HepG2 (cell line): ENCODE measurements around the gene BRMS1. TPM values are rescaled to one million over a fixed set of nuclear protein-coding genes. Genes with fewer than 3 reads are reported as not detected.

Experiments
- ATAC-seq: fragments of 200-7000 bp; cut with Tn5 transposase; 3 replicates; pipeline ENCODE4 v1.9.1; 2020; ENCODE audit warnings: mild to moderate bottlenecking, moderate library complexity
- BruUV-seq: library from RNA; stranded (reverse); fragments of 400-500 nt; replicated peaks from 2 replicates; lab custom pipeline; 2021; lab: Mats Ljungman, UMichigan
- CTCF ChIA-PET: fragments of 300-600 bp; formaldehyde crosslinking; extraction: SDS; loops from one replicate; lab custom pipeline; 2021; ENCODE audit warnings: low total read pairs, inconsistent platforms, low intra/inter-chr PET ratio; lab: Yijun Ruan, JAX
- POLR2A ChIA-PET: fragments of 350-600 bp; sonication (Branson Sonifier 250); formaldehyde crosslinking; loops from one replicate; lab custom pipeline; 2020; ENCODE audit warnings: antibody characterized with exemption, inconsistent platforms; lab: Yijun Ruan, JAX
- DNase-seq: peaks from one replicate; pipeline ENCODE4 v3.0.0-alpha.2; 2015; ENCODE audit warnings: low spot score
- FAIRE-seq: peaks from 3 replicates; lab custom pipeline; 2011; peaks lifted over from hg19 to GRCh38; lab: Jason Lieb, UNC
- H2AFZ ChIP-seq: one replicate; pipeline ENCODE4 v1.6.1; 2011; ENCODE audit warnings: low read length, inconsistent platforms
- H3K27ac ChIP-seq: fragments of 300-600 bp; 3 replicates; pipeline ENCODE4 v1.8.0; 2011; ENCODE audit warnings: mixed run types, mild to moderate bottlenecking, mixed read lengths, low read length, inconsistent platforms; ENCODE audit not compliant: insufficient read depth; ENCODE audit errors: extremely low read length
- H3K27me3 ChIP-seq, 2 experiments: fragments of 200-600 bp in 1 of 2; 2 replicates in 1 of 2; 3 replicates in 1 of 2; pipeline versions ENCODE4 v1.6.0 to v1.8.0; 2011; ENCODE audit warnings: low read length in 2 of 2, mild to moderate bottlenecking in 2 of 2, moderate library complexity in 2 of 2, inconsistent platforms in 1 of 2; ENCODE audit not compliant: insufficient read depth in 2 of 2, control insufficient read depth in 1 of 2
- H3K36me3 ChIP-seq, 2 experiments: fragments of 200-600 bp in 1 of 2; replicated peaks in 1 of 2; 2 replicates in 1 of 2; 3 replicates in 1 of 2; pipeline versions ENCODE4 v1.5.1 to v1.8.0; 2011; ENCODE audit warnings: low read length in 2 of 2, inconsistent platforms in 1 of 2; ENCODE audit not compliant: insufficient read depth in 2 of 2, control insufficient read depth in 1 of 2
- H3K4me1 ChIP-seq: 2 replicates; pipeline ENCODE4 v1.5.1; 2012; ENCODE audit warnings: low read length, inconsistent platforms; ENCODE audit not compliant: insufficient read depth
- H3K4me2 ChIP-seq: 2 replicates; pipeline ENCODE4 v1.6.0; 2011; ENCODE audit warnings: low read depth, low read length, inconsistent platforms
- H3K4me3 ChIP-seq, 3 experiments: fragments of 200-600 bp in 1 of 3; sonication (generic), shearing (Covaris generic) in 1 of 3; replicated peaks in 1 of 3; 2 replicates each; pipeline ENCODE4 v1.5.1; 2011 to 2016; ENCODE audit warnings: low read length in 3 of 3, inconsistent platforms in 2 of 3, low read depth in 2 of 3, mild to moderate bottlenecking in 2 of 3, control low read depth in 1 of 3, mixed read lengths in 1 of 3; ENCODE audit not compliant: insufficient read depth in 1 of 3
- H3K79me2 ChIP-seq: one replicate; pipeline ENCODE4 v1.6.1; 2011; ENCODE audit warnings: low read length, inconsistent platforms; ENCODE audit not compliant: insufficient read depth
- H3K9ac ChIP-seq: 2 replicates; pipeline ENCODE4 v1.6.0; 2011; ENCODE audit warnings: mild to moderate bottlenecking, low read depth, low read length, inconsistent platforms; ENCODE audit not compliant: insufficient read depth
- H3K9me3 ChIP-seq: 2 replicates; pipeline ENCODE4 v1.5.1; 2012; ENCODE audit warnings: mild to moderate bottlenecking, low read length
- H4K20me1 ChIP-seq: 2 replicates; pipeline ENCODE4 v1.6.0; 2011; ENCODE audit warnings: inconsistent platforms, mild to moderate bottlenecking, low read length, moderate library complexity; ENCODE audit not compliant: insufficient read depth
- HNRNPK ChIP-seq: fragments of 200-400 bp; formaldehyde crosslinking; IDR thresholded peaks from 2 replicates; pipeline ENCODE4 v1.6.1; 2018; ENCODE audit warnings: low read length, low read depth, moderate library complexity, mild to moderate bottlenecking; ENCODE audit not compliant: poor library complexity, severe bottlenecking
- HOMEZ ChIP-seq: IDR thresholded peaks from 2 replicates; pipeline ENCODE4 v1.6.1; 2016; ENCODE audit warnings: low read depth
- IRX3 ChIP-seq: sonication (generic); formaldehyde crosslinking; IDR thresholded peaks from 2 replicates; pipeline ENCODE4 v1.8.1; 2023; ENCODE audit warnings: mild to moderate bottlenecking, low read depth, missing genetic modification reagents, borderline replicate concordance
- KLF11 ChIP-seq: IDR thresholded peaks from 2 replicates; pipeline ENCODE4 v1.6.1; 2016; ENCODE audit warnings: missing compliant biosample characterization
- MAX ChIP-seq: IDR thresholded peaks from 2 replicates; pipeline ENCODE4 v1.6.1; 2012; ENCODE audit warnings: inconsistent platforms
- NFE2 ChIP-seq: sonication (generic); formaldehyde crosslinking; IDR thresholded peaks from 2 replicates; pipeline ENCODE4 v1.4.0; 2020; ENCODE audit warnings: missing genetic modification reagents
- RBM39 ChIP-seq: fragments of 200-400 bp; formaldehyde crosslinking; IDR thresholded peaks from one replicate; pipeline ENCODE4 v1.6.1; 2018; ENCODE audit warnings: antibody characterized with exemption, mild to moderate bottlenecking, low read depth, low read length; ENCODE audit not compliant: poor library complexity, severe bottlenecking
- U2AF2 ChIP-seq: fragments of 200-400 bp; formaldehyde crosslinking; IDR thresholded peaks from 2 replicates; pipeline ENCODE4 v1.6.1; 2017; ENCODE audit warnings: low read depth, mild to moderate bottlenecking, low read length
- ZC3H13 ChIP-seq: sonication (generic); formaldehyde crosslinking; IDR thresholded peaks from 2 replicates; pipeline ENCODE4 v1.8.1; 2023; ENCODE audit warnings: mild to moderate bottlenecking, missing genetic modification reagents, moderate library complexity
- ZC3H4 ChIP-seq: sonication (generic); formaldehyde crosslinking; IDR thresholded peaks from 2 replicates; pipeline ENCODE4 v1.4.0; 2020; ENCODE audit warnings: missing genetic modification reagents, borderline replicate concordance
- ZNF180 ChIP-seq: sonication (generic); formaldehyde crosslinking; IDR thresholded peaks from 2 replicates; pipeline ENCODE4 v1.4.0; 2020; ENCODE audit warnings: low read depth, missing genetic modification reagents, borderline replicate concordance
- ZNF230 ChIP-seq: sonication (generic); formaldehyde crosslinking; IDR thresholded peaks from 2 replicates; pipeline ENCODE4 v1.4.0; 2020; ENCODE audit warnings: mild to moderate bottlenecking, missing genetic modification reagents
- ZNF605 ChIP-seq: sonication (generic); formaldehyde crosslinking; IDR thresholded peaks from 2 replicates; pipeline ENCODE4 v1.8.0; 2022; ENCODE audit warnings: mild to moderate bottlenecking, missing genetic modification reagents
- ZNF607 ChIP-seq: sonication (generic); formaldehyde crosslinking; IDR thresholded peaks from 2 replicates; pipeline ENCODE4 v1.5.1; 2020; ENCODE audit warnings: missing genetic modification reagents, mild to moderate bottlenecking, borderline replicate concordance
- WGBS: methylation state at CpG from one replicate; pipeline ENCODE4 v1.1.6; 2017; ENCODE audit warnings: low lambda C conversion rate; 5-methylcytosine and 5-hydroxymethylcytosine counted together
- in situ Hi-C: cut with HindIII; loops from 2 replicates; pipeline ENCODE4 v1.10.0; 2017; ENCODE audit warnings: low pct_unique_long_range_greater_than_20kb; ENCODE audit not compliant: extremely low pct_ligation_motif_present
- intact Hi-C: fragments of 100-400 bp; cut with micrococcal nuclease; formaldehyde crosslinking; loops from one replicate; pipeline ENCODE4 v1.10.0; 2022; ENCODE audit not compliant: unreplicated experiment
- polyA plus RNA-seq, 8 experiments: library from polyadenylated mRNA; depleted of rRNA in 3 of 8; stranded (reverse) in 7 of 8; unstranded in 1 of 8; fragments of >200 nt; fragmentation: Illumina TruSeq in 4 of 8; extraction: Trizol in 4 of 8; gene quantifications; 2 replicates each; pipeline versions ENCODE4 v1.2.1 to v1.2.3, GENCODE V29; 2011 to 2016; ENCODE audit warnings: low read depth in 4 of 8, missing spikeins in 1 of 8, mixed read lengths in 1 of 8; ENCODE audit not compliant: insufficient read depth in 1 of 8
- total RNA-seq, 5 experiments: library from RNA; depleted of rRNA; stranded (reverse); fragments of >200 nt; fragmentation: Illumina TruSeq; extraction: Trizol; gene quantifications; 2 replicates each; pipeline ENCODE4 v1.2.3, GENCODE V29; 2016; ENCODE audit warnings: low read depth in 1 of 5
- TF ChIP-seq, protein P1 (sequence below): sonication (generic); formaldehyde crosslinking; IDR thresholded peaks from 2 replicates; pipeline ENCODE4 v1.5.0; 2020; ENCODE audit warnings: missing genetic modification reagents
- TF ChIP-seq, protein P2 (sequence below): sonication (generic); formaldehyde crosslinking; conservative IDR thresholded peaks from 2 replicates; pipeline ENCODE4 v1.8.0; 2022; ENCODE audit warnings: missing genetic modification reagents

The BRMS1 gene
- total and polyA plus RNA-seq, 2 of the 13 experiments (the other 11 are each of a cell fraction or from before 2014, with no cell fraction given): 15.8 to 55.7 TPM

GRCh38 chr11:66345316-66345649 is 379 bp upstream of the BRMS1 start (continued):
- TF ChIP-seq ZC3H13 (CRISPR knock-in tag): no peak
- no peak for TF ChIP-seq RBM39
- TF ChIP-seq, protein P1, sequence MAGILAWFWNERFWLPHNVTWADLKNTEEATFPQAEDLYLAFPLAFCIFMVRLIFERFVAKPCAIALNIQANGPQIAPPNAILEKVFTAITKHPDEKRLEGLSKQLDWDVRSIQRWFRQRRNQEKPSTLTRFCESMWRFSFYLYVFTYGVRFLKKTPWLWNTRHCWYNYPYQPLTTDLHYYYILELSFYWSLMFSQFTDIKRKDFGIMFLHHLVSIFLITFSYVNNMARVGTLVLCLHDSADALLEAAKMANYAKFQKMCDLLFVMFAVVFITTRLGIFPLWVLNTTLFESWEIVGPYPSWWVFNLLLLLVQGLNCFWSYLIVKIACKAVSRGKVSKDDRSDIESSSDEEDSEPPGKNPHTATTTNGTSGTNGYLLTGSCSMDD (CRISPR knock-in tag): no peak

DNA sequence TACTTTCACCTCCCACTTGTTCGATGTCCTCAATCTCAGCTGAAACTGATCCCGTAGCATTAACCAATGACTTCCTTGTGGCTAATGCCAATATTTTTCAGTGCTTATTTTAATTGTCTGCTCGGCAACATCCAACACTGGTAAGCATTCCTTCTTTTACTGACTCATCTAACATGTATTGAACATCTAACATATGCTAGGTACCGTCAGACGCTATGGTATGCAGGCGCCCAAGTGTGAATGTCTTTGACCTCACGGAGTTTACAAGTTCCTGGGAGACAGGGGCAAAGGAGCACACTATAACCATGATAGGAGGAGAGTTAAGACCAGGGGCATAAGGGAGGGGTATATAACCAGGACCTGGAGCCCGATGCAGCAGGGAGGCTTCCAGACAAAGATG is 1.7 kb downstream of the BRMS1 start:
- TF ChIP-seq ZNF605 (CRISPR knock-in tag): no peak
- TF ChIP-seq HNRNPK: no peak
- TF ChIP-seq MAX: no peak
- TF ChIP-seq ZNF180 (CRISPR knock-in tag): no peak
- no peak for TF ChIP-seq ZNF230
- TF ChIP-seq, protein P2, sequence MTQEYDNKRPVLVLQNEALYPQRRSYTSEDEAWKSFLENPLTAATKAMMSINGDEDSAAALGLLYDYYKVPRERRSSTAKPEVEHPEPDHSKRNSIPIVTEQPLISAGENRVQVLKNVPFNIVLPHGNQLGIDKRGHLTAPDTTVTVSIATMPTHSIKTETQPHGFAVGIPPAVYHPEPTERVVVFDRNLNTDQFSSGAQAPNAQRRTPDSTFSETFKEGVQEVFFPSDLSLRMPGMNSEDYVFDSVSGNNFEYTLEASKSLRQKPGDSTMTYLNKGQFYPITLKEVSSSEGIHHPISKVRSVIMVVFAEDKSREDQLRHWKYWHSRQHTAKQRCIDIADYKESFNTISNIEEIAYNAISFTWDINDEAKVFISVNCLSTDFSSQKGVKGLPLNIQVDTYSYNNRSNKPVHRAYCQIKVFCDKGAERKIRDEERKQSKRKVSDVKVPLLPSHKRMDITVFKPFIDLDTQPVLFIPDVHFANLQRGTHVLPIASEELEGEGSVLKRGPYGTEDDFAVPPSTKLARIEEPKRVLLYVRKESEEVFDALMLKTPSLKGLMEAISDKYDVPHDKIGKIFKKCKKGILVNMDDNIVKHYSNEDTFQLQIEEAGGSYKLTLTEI (CRISPR knock-in tag): no peak
- no peak for TF ChIP-seq U2AF2
- TF ChIP-seq KLF11: no peak
- TF ChIP-seq ZNF607 (CRISPR knock-in tag): no peak
- TF ChIP-seq HOMEZ (CRISPR knock-in tag): no peak
- TF ChIP-seq IRX3 (CRISPR knock-in tag): no peak
- TF ChIP-seq ZC3H4 (CRISPR knock-in tag): no peak
- TF ChIP-seq NFE2 (CRISPR knock-in tag): no peak
- TF ChIP-seq ZC3H13 (CRISPR knock-in tag): no peak
- Histone ChIP-seq H3K79me2 (peaks cover 34% of the 10 kb centered on the region), H3K4me1 (peaks cover 34% of the 10 kb centered on the region), H3K4me3 (no peak overlapping the region; a peak in 1 of 6 replicates), H3K27me3 (no peaks in the 10 kb centered on the region; a peak in 1 of 5 replicates), H3K36me3 (peaks cover 19 to 29% of the 10 kb centered on the region in 2 experiments; a peak in 4 of 5 replicates), H3K9me3 (no peaks in the 10 kb centered on the region), H3K4me2 (peak overlapping the region; percentile 95; the same call in 1 of the 2 replicates), H3K27ac (no peak overlapping the region), H2AFZ (no peak overlapping the region), H3K9ac (0 out of 2 replicates have a peak overlapping the region, but pooled peaks have one; percentile 94), H4K20me1 (no peaks in the 10 kb centered on the region)
- ATAC-seq: no peak
- no peak for DNase-seq
- no peak for FAIRE-seq
- no TSS peak for BruUV-seq
- POLR2A ChIA-PET: no interaction called here
- intact Hi-C loops: no loop called here
- CTCF ChIA-PET: no interaction called here
- in situ Hi-C loops: no loop called here
- 97% methylated on average over 8 of the region's 8 CpGs for WGBS
